ENCODE measurements around the gene GNRHR. TPM values are rescaled to one million over a fixed set of nuclear protein-coding genes. Genes with fewer than 3 reads are reported as not detected.

Gene GNRHR, protein sequence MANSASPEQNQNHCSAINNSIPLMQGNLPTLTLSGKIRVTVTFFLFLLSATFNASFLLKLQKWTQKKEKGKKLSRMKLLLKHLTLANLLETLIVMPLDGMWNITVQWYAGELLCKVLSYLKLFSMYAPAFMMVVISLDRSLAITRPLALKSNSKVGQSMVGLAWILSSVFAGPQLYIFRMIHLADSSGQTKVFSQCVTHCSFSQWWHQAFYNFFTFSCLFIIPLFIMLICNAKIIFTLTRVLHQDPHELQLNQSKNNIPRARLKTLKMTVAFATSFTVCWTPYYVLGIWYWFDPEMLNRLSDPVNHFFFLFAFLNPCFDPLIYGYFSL
- total RNA-seq = not detected
- under 1 TPM in 7 of 8 donors, not detected in 1; 0.24 to 0.61 (median 0.28) TPM for polyA plus RNA-seq (ENCODE audit: insufficient read depth in 1 of 8, insufficient read length in 8 of 8, low replicate concordance in 1 of 8)
- long read RNA-seq, donor 1 = 0 reads
- long read RNA-seq, donor 2 = 0 reads
- long read RNA-seq, donor 3 = 0 reads
- long read RNA-seq, donor 4 = 0 reads
- long read RNA-seq, donor 5 = 0 reads
- long read RNA-seq, donor 6 = 0 reads
- long read RNA-seq, donor 7 = 0 reads
- long read RNA-seq, donor 8 = 0 reads
- long read RNA-seq, donor 9 = 0 reads
- long read RNA-seq, donor 10 = 0 reads
- long read RNA-seq, donor 11 = 0 reads

DNA sequence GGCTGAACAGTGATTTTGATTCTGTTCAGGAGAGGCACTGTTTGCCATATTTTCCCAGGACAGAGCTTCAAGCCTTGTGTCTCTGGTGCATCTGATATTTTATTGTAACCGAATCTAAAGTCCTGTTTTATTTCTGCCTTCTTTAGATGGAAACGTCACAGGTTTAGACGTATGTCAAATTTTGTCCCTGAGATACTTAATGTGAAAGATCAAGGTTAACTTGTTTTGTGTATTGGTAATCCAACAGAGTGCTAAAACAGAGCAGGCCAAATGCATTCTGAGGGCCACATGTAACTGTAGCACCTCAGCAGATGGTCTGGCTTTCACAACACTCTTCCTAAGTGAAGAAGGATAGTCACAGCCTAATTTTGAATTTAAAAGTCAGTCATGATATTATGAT is at the start of gene GNRHR:
Gene GNRHR, minus strand, starts transcription at position 101 of the 400 bp plus-strand sequence. Its CDS starts 53 bp downstream, at position 48.
- Histone ChIP-seq H3K36me3 (ENCODE audit: control insufficient read depth, insufficient read depth, low read length) (no peaks in the 10 kb centered on the region), H3K27ac (ENCODE audit: low read length) (no peak within 1 kb of the TSS), H3K27me3 (ENCODE audit: control insufficient read depth, insufficient read depth, low read length) (no peaks in the 10 kb centered on the region), H3K4me1 (ENCODE audit: control insufficient read depth, insufficient read depth, low read length) (no peaks in the 10 kb centered on the region), H3K9me3 (replicated peaks; ENCODE audit: control insufficient read depth, low read depth, low read length) (no peaks in the 10 kb centered on the region), H3K4me3 (ENCODE audit: low read length) (no peak within 1 kb of the TSS)
- DNase-seq = no peak
- WGBS (ENCODE audit: insufficient coverage) = 100% methylated on average over 1 of the region's 3 CpGs

DNA sequence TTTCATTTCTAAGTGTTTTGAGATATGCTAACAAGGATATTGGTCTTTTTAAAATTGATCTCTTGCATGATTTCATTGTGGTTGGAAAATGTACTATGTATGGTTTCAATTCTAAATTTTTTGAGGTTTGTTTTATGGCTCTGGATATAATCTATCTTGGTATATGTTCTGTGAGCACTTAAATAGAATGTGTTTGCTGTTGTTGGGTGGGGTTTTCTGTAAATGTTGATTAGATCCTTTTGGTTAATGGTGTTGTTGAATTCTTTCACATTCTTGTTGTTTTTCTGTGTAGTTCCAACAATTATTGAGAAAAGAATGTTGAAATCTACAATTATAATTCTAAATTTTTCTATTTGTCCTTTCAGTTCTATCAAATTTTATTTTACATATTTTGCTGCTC is 42.6 kb upstream of the GNRHR start:
- Histone ChIP-seq H3K27me3 (ENCODE audit: control insufficient read depth, insufficient read depth, low read length) (no peaks in the 10 kb centered on the region), H3K4me3 (ENCODE audit: low read length) (no peak overlapping the region), H3K9me3 (replicated peaks; ENCODE audit: control insufficient read depth, low read depth, low read length) (no peaks in the 10 kb centered on the region), H3K27ac (ENCODE audit: low read length) (no peak overlapping the region), H3K4me1 (ENCODE audit: control insufficient read depth, insufficient read depth, low read length) (no peaks in the 10 kb centered on the region), H3K36me3 (ENCODE audit: control insufficient read depth, insufficient read depth, low read length) (no peaks in the 10 kb centered on the region)
- DNase-seq = no peak

DNA sequence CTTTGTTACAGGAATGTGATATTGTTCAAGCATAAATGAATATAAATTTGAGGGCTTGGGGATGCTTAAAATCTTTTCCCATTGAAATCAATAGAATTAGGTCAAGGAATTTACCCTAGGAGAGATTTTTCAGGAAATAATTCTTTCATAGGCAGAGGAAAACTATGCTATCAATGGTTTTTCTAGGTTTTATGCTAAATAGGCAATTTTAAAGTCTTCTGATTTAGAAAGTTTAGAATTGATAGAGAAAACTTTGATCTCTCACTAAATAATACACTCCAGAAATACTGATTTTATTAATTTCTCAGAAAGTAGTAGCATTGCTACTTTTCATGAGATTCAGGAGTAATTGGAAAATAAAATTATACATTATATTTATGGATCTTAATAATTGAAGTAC is 36.5 kb upstream of the GNRHR start:
- H3K9me3 ChIP-seq (replicated peaks; ENCODE audit: control insufficient read depth, low read depth, low read length) = no peaks in the 10 kb centered on the region
- no peak overlapping the region for H3K4me3 ChIP-seq (ENCODE audit: low read length)
- no peaks in the 10 kb centered on the region for H3K36me3 ChIP-seq (ENCODE audit: control insufficient read depth, insufficient read depth, low read length)
- no peaks in the 10 kb centered on the region for H3K4me1 ChIP-seq (ENCODE audit: control insufficient read depth, insufficient read depth, low read length)
- no peak for DNase-seq
- no peak overlapping the region for H3K27ac ChIP-seq (ENCODE audit: low read length)
- H3K27me3 ChIP-seq (ENCODE audit: control insufficient read depth, insufficient read depth, low read length) = no peaks in the 10 kb centered on the region

DNA sequence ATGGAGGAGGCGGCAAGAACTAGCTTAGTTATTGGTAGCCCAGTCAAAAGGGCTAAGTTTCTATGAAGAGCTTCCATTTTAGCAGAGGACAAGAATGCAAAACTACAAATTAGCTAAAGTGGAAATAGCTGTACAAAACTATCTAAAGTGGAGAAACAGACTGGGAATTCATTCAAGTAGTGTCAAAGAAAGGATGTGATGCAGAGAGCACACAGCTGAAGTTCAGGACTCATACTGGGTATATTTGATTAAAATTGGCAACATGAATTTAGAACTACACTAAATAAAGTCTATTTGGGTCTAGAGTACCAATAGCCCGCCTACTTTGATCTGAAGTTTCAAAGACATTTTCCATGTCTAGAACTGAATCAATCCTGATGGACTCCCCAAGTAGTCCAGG is 33.1 kb upstream of the GNRHR start:
- no peaks in the 10 kb centered on the region for H3K9me3 ChIP-seq (replicated peaks; ENCODE audit: control insufficient read depth, low read depth, low read length)
- DNase-seq = no peak
- H3K36me3 ChIP-seq (ENCODE audit: control insufficient read depth, insufficient read depth, low read length) = no peaks in the 10 kb centered on the region
- H3K27me3 ChIP-seq (ENCODE audit: control insufficient read depth, insufficient read depth, low read length) = no peaks in the 10 kb centered on the region
- no peak overlapping the region for H3K27ac ChIP-seq (ENCODE audit: low read length)
- no peaks in the 10 kb centered on the region for H3K4me1 ChIP-seq (ENCODE audit: control insufficient read depth, insufficient read depth, low read length)
- WGBS (ENCODE audit: insufficient coverage) = 83% methylated on average over 1 of the region's 2 CpGs
- no peak overlapping the region for H3K4me3 ChIP-seq (ENCODE audit: low read length)

DNA sequence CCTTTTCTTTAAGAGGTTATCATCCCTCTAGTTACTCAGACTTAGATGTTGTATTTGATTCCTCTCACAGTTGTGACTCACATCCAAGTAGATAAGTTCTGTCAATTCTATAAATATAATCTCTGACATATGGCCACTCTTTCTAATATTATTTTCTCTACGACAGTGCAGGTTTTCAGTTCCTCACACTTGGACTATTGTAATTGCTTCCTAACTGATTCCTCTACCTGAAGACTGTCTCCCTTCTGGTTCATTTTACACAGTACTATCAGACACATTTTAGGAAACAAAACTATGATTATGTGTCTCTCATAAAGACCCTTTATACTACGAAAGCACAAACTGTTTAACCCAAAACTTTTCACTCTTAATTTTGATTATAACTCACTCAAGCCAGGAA is 31.3 kb upstream of the GNRHR start:
- Histone ChIP-seq H3K36me3 (ENCODE audit: control insufficient read depth, insufficient read depth, low read length) (no peaks in the 10 kb centered on the region), H3K4me3 (ENCODE audit: low read length) (no peak overlapping the region), H3K27ac (ENCODE audit: low read length) (no peak overlapping the region), H3K4me1 (ENCODE audit: control insufficient read depth, insufficient read depth, low read length) (no peaks in the 10 kb centered on the region), H3K27me3 (ENCODE audit: control insufficient read depth, insufficient read depth, low read length) (no peaks in the 10 kb centered on the region), H3K9me3 (replicated peaks; ENCODE audit: control insufficient read depth, low read depth, low read length) (no peaks in the 10 kb centered on the region)
- no CpG with 5 or more reads among the region's 2 CpGs for WGBS (ENCODE audit: insufficient coverage)
- no peak for DNase-seq

DNA sequence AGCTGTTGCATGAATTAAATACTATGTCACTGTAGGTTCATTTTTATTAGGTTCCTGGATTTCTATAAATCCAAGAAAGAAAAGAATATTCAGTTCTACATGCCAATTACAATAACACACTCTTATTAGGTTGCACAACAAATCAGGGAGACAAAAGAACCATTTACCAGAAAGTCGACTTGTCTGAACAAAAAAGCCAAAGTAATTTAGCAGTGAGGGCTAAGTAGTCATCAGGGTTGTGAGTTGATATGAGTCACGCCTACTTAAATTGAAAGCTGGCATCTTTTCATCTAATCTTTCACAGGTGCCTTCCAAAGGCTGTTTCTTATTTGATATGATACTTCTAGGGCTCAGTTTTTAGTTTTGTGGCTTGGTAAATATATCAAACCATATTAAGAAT is 25.4 kb upstream of the GNRHR start:
- DNase-seq = no peak
- Histone ChIP-seq H3K36me3 (ENCODE audit: control insufficient read depth, insufficient read depth, low read length) (no peaks in the 10 kb centered on the region), H3K27ac (ENCODE audit: low read length) (no peak overlapping the region), H3K4me3 (ENCODE audit: low read length) (no peak overlapping the region), H3K9me3 (replicated peaks; ENCODE audit: control insufficient read depth, low read depth, low read length) (no peaks in the 10 kb centered on the region), H3K4me1 (ENCODE audit: control insufficient read depth, insufficient read depth, low read length) (peaks cover 2% of the 10 kb centered on the region), H3K27me3 (ENCODE audit: control insufficient read depth, insufficient read depth, low read length) (no peaks in the 10 kb centered on the region)
- WGBS (ENCODE audit: insufficient coverage) = no CpG with 5 or more reads among the region's 2 CpGs

DNA sequence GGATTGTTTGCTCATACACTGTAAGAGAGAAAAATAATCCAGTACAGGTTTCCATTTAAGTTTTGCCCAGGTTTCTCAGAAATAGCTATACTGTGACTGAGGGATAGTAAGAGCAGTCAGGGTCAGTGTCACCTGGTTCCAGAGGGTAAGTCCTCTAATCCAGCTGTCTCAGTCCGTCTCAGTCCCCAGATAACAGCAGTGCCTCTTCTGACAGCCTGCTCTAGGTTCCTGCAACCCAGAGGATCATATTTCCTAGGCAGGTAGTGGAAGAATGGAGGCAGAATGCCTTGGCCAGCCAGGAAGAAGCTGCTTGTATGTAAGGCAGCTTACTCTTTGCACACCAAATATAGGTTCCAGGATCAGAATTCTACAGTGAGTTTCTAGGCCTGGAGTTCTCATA is 22.6 kb upstream of the GNRHR start:
- H3K36me3 ChIP-seq (ENCODE audit: control insufficient read depth, insufficient read depth, low read length) = no peaks in the 10 kb centered on the region
- H3K9me3 ChIP-seq (replicated peaks; ENCODE audit: control insufficient read depth, low read depth, low read length) = no peaks in the 10 kb centered on the region
- no peak overlapping the region for H3K27ac ChIP-seq (ENCODE audit: low read length)
- H3K27me3 ChIP-seq (ENCODE audit: control insufficient read depth, insufficient read depth, low read length) = no peaks in the 10 kb centered on the region
- peak; percentile 40 for DNase-seq
- no peak overlapping the region for H3K4me3 ChIP-seq (ENCODE audit: low read length)
- no CpG with 5 or more reads among the region's 1 CpG for WGBS (ENCODE audit: insufficient coverage)
- peaks cover 2% of the 10 kb centered on the region for H3K4me1 ChIP-seq (ENCODE audit: control insufficient read depth, insufficient read depth, low read length)

DNA sequence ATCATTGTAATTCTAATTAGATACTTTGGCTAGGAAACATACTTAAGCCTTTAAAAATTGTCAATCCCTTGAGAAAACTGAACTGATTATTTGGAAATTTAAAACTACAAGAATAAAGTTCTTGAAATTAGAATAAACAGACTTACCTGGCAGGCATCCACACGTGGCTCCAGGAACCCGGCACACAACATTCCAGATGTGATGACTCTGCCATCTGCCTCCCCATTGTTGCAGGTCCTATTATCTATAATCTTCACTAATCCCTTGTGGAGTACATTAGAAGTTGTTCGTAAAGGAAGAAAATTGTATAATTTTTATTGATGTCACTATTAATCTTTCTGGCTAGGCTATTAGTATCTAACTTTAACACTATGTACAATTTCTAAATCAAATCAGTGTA is 16.2 kb upstream of the GNRHR start:
- no peaks in the 10 kb centered on the region for H3K4me1 ChIP-seq (ENCODE audit: control insufficient read depth, insufficient read depth, low read length)
- H3K36me3 ChIP-seq (ENCODE audit: control insufficient read depth, insufficient read depth, low read length) = no peaks in the 10 kb centered on the region
- no peak for DNase-seq
- no peaks in the 10 kb centered on the region for H3K27me3 ChIP-seq (ENCODE audit: control insufficient read depth, insufficient read depth, low read length)
- H3K4me3 ChIP-seq (ENCODE audit: low read length) = no peak overlapping the region
- H3K9me3 ChIP-seq (replicated peaks; ENCODE audit: control insufficient read depth, low read depth, low read length) = no peaks in the 10 kb centered on the region
- WGBS (ENCODE audit: insufficient coverage) = no CpG with 5 or more reads among the region's 3 CpGs
- H3K27ac ChIP-seq (ENCODE audit: low read length) = no peak overlapping the region

DNA sequence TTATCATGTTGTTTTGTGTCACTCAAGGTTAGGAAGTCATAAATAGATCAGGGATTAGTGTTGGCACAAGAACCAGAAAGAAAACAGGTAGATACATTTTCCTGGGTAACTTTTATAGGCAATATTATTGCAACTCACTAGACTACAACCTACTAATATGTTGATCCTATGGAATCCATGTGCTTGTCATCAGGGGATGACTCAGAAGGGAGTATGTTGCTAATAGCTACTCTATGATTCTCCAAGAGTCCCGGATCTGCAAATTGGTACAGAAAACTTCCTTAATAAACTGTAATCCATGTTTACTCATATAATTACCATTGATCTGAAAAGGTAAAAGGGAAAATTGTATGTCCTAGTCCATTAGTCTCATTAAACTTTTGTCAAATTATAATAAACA is 11.7 kb upstream of the GNRHR start:
- no peaks in the 10 kb centered on the region for H3K27me3 ChIP-seq (ENCODE audit: control insufficient read depth, insufficient read depth, low read length)
- WGBS (ENCODE audit: insufficient coverage) = no CpG with 5 or more reads among the region's 1 CpG
- H3K9me3 ChIP-seq (replicated peaks; ENCODE audit: control insufficient read depth, low read depth, low read length) = no peaks in the 10 kb centered on the region
- H3K27ac ChIP-seq (ENCODE audit: low read length) = no peak overlapping the region
- DNase-seq = no peak
- no peak overlapping the region for H3K4me3 ChIP-seq (ENCODE audit: low read length)
- H3K36me3 ChIP-seq (ENCODE audit: control insufficient read depth, insufficient read depth, low read length) = no peaks in the 10 kb centered on the region
- no peaks in the 10 kb centered on the region for H3K4me1 ChIP-seq (ENCODE audit: control insufficient read depth, insufficient read depth, low read length)

DNA sequence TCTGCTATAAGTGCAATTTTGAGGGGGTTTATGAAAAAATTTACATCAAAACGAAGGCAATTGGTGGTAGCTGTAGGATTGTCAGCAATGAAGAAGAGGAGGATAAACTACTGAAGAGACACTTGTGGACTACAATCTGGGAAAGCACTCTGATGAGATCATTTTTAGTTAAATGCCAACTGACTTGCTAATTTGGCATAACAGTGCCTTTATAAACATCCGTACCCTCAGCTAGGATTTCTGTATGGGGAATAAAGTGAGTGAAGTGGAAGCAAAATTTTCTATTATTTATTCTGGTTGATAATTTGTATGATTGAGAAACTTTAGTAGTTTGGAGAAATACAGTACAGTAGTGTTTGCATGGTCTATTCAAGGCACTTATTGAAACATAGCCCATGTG is 11.2 kb upstream of the GNRHR start:
- no peak overlapping the region for H3K27ac ChIP-seq (ENCODE audit: low read length)
- WGBS (ENCODE audit: insufficient coverage) = 71% methylated on average over 1 of the region's 2 CpGs
- peak; percentile 25 for DNase-seq

More for the DNA sequence above, 11.2 kb upstream of the GNRHR start:
- H3K36me3 ChIP-seq (ENCODE audit: control insufficient read depth, insufficient read depth, low read length) = no peaks in the 10 kb centered on the region
- no peaks in the 10 kb centered on the region for H3K4me1 ChIP-seq (ENCODE audit: control insufficient read depth, insufficient read depth, low read length)
- no peaks in the 10 kb centered on the region for H3K27me3 ChIP-seq (ENCODE audit: control insufficient read depth, insufficient read depth, low read length)
- H3K9me3 ChIP-seq (replicated peaks; ENCODE audit: control insufficient read depth, low read depth, low read length) = no peaks in the 10 kb centered on the region
- no peak overlapping the region for H3K4me3 ChIP-seq (ENCODE audit: low read length)
